ENCODE measurements around the gene KBTBD6.
"Not testable (repeated sequence)": the region's sequence is repeated elsewhere in the genome, so short reads cannot be mapped to it uniquely, and the experiment has no call there.

The KBTBD6 gene

GRCh38 chr13:41133951-41134350, 1.3 kb upstream of the KBTBD6 start:
- no peak for DNase-seq

- not testable (repeated sequence) for DNase-seq
Observed at GRCh38 chr13:41131660-41132511, 716 bp downstream of the KBTBD6 start.

GRCh38 chr13:41131189-41131588, 1.4 kb downstream of the KBTBD6 start:
- DNase-seq = not testable (repeated sequence)

- DNase-seq = no peak
Observed at GRCh38 chr13:41130356-41130755, 2.2 kb downstream of the KBTBD6 start.

GRCh38 chr13:41127701-41128100, 4.9 kb downstream of the KBTBD6 start:
- no peak for DNase-seq

- DNase-seq = no peak
Observed at GRCh38 chr13:41122838-41123237, 9.8 kb downstream of the KBTBD6 start.

- DNase-seq = no peak
Observed at GRCh38 chr13:41117869-41118268, 14.7 kb downstream of the KBTBD6 start.

GRCh38 chr13:41111454-41111853, 21.1 kb downstream of the KBTBD6 start:
- no peak for DNase-seq

GRCh38 chr13:41107584-41108014, 25.0 kb downstream of the KBTBD6 start:
- DNase-seq = no peak

- DNase-seq = no peak
Observed at GRCh38 chr13:41107104-41107571, 25.5 kb downstream of the KBTBD6 start.

- DNase-seq = no peak
Observed at GRCh38 chr13:41099986-41100385, 32.6 kb downstream of the KBTBD6 start.

GRCh38 chr13:41098761-41099160, 33.8 kb downstream of the KBTBD6 start:
- no peak for DNase-seq

GRCh38 chr13:41095681-41096080, 36.9 kb downstream of the KBTBD6 start:
- not testable (repeated sequence) for DNase-seq

GRCh38 chr13:41085961-41086585, 46.5 kb downstream of the KBTBD6 start:
- no peak for DNase-seq

- DNase-seq = no peak
Observed at GRCh38 chr13:41079725-41080124, 52.9 kb downstream of the KBTBD6 start.

Measured in GOT3 (cell line).